Endothelial cell of umbilical vein (primary cell): ENCODE measurements around the gene TMEM97. TPM values are rescaled to one million over a fixed set of nuclear protein-coding genes. Genes with fewer than 3 reads are reported as not detected.

Experiments used
- BruUV-seq: library from RNA; stranded (reverse); fragments of 400-500 nt; replicated peaks from 2 replicates; lab custom pipeline; 2021; lab: Mats Ljungman, UMichigan
- CTCF ChIA-PET: fragments of 300-600, 350-600 bp; sonication (Branson Sonifier 250); formaldehyde crosslinking; loops from one replicate; lab custom pipeline; 2021; ENCODE audit warnings: antibody characterized with exemption, inconsistent platforms; lab: Charles Lee
- POLR2A ChIA-PET: fragments of 300-600, 350-600 bp; sonication (Branson Sonifier 250); formaldehyde crosslinking; loops from one replicate; lab custom pipeline; 2021; ENCODE audit warnings: antibody characterized with exemption, inconsistent platforms; lab: Charles Lee
- DNase-seq: peaks from one replicate; pipeline ENCODE4 v3.0.0-alpha.2; 2011; ENCODE audit warnings: low read depth, low spot score
- FAIRE-seq: peaks from 2 replicates; lab custom pipeline; 2011; peaks lifted over from hg19 to GRCh38; lab: Jason Lieb, UNC
- H2AFZ ChIP-seq: 2 replicates; pipeline ENCODE4 v1.6.0; 2012; ENCODE audit warnings: low read depth, low read length, control low read depth, inconsistent platforms
- H3K27ac ChIP-seq: 2 replicates; pipeline ENCODE4 v1.5.1; 2011; ENCODE audit warnings: low read depth, mild to moderate bottlenecking, control low read depth, low read length, moderate library complexity; ENCODE audit not compliant: insufficient read depth
- H3K27me3 ChIP-seq, 2 experiments: 2 replicates each; pipeline versions ENCODE4 v1.6.0 to v1.6.1; 2011; ENCODE audit warnings: low read length in 2 of 2, mixed read lengths in 1 of 2; ENCODE audit not compliant: control insufficient read depth in 2 of 2, insufficient read depth in 2 of 2
- H3K36me3 ChIP-seq, 2 experiments: 2 replicates in 1 of 2; 3 replicates in 1 of 2; pipeline ENCODE4 v1.5.1; 2011; ENCODE audit warnings: low read length in 2 of 2, mild to moderate bottlenecking in 1 of 2, moderate library complexity in 1 of 2; ENCODE audit not compliant: control insufficient read depth in 2 of 2, insufficient read depth in 2 of 2; ENCODE audit errors: extremely low read depth in 1 of 2
- H3K4me1 ChIP-seq: 3 replicates; pipeline ENCODE4 v1.5.1; 2011; ENCODE audit warnings: mild to moderate bottlenecking, low read length; ENCODE audit not compliant: control insufficient read depth, insufficient read depth; ENCODE audit errors: extremely low read depth
- H3K4me2 ChIP-seq: 2 replicates; pipeline ENCODE4 v1.6.1; 2011; ENCODE audit warnings: low read length, control low read depth, mixed read lengths; ENCODE audit not compliant: insufficient read depth
- H3K4me3 ChIP-seq, 3 experiments: fragments of 200-600 bp in 1 of 3; sonication (generic), shearing (Covaris generic) in 1 of 3; replicated peaks in 1 of 3; 2 replicates each; pipeline ENCODE4 v1.5.1; 2011 to 2016; ENCODE audit warnings: control low read depth in 3 of 3, low read length in 3 of 3, mild to moderate bottlenecking in 2 of 3, inconsistent platforms in 1 of 3, low read depth in 1 of 3, moderate library complexity in 1 of 3; ENCODE audit not compliant: insufficient read depth in 1 of 3
- H3K79me2 ChIP-seq: 2 replicates; pipeline ENCODE4 v1.6.0; 2012; ENCODE audit warnings: low read length, inconsistent platforms; ENCODE audit not compliant: control insufficient read depth, insufficient read depth
- H3K9ac ChIP-seq: replicated peaks from 2 replicates; pipeline ENCODE3; 2011; ENCODE audit warnings: low read length, control low read depth; ENCODE audit not compliant: insufficient read depth; ENCODE audit errors: extremely low read depth
- H3K9me1 ChIP-seq: replicated peaks from 3 replicates; pipeline ENCODE4 v1.6.0; 2011; ENCODE audit warnings: mild to moderate bottlenecking, low read length; ENCODE audit not compliant: control insufficient read depth, insufficient read depth; ENCODE audit errors: extremely low read depth
- H3K9me3 ChIP-seq: replicated peaks from 2 replicates; pipeline ENCODE4 v1.5.1; 2012; ENCODE audit warnings: low read length, inconsistent platforms; ENCODE audit not compliant: control insufficient read depth, insufficient read depth
- H4K20me1 ChIP-seq: replicated peaks from 2 replicates; pipeline ENCODE3; 2011; ENCODE audit warnings: mild to moderate bottlenecking, low read length; ENCODE audit not compliant: control insufficient read depth, insufficient read depth; ENCODE audit errors: extremely low read depth
- EZH2 ChIP-seq: IDR thresholded peaks from 2 replicates; pipeline ENCODE4 v1.6.1; 2012; ENCODE audit warnings: borderline replicate concordance, low read depth, mild to moderate bottlenecking, moderate library complexity, low read length, inconsistent platforms; ENCODE audit not compliant: severe bottlenecking
- FOS ChIP-seq: IDR thresholded peaks from 2 replicates; pipeline ENCODE4 v1.6.1; 2011; ENCODE audit warnings: mild to moderate bottlenecking, low read length, moderate library complexity, borderline replicate concordance; ENCODE audit not compliant: insufficient read depth
- GATA2 ChIP-seq: IDR thresholded peaks from 2 replicates; pipeline ENCODE4 v1.7.0; 2011; ENCODE audit warnings: low read depth, mild to moderate bottlenecking, moderate library complexity, mixed read lengths, low read length; ENCODE audit not compliant: insufficient read length, insufficient read depth
- JUN ChIP-seq: IDR thresholded peaks from 2 replicates; pipeline ENCODE4 v1.6.1; 2011; ENCODE audit warnings: borderline replicate concordance, low read depth; ENCODE audit not compliant: insufficient read length, insufficient read depth
- MYC ChIP-seq: IDR thresholded peaks from one replicate; pipeline ENCODE4 v1.6.1; 2011; ENCODE audit warnings: mild to moderate bottlenecking, low read depth, low read length
- POLR2A ChIP-seq: IDR thresholded peaks from 2 replicates; pipeline ENCODE4 v1.6.1; 2012; ENCODE audit warnings: low read depth, mild to moderate bottlenecking, control low read depth, low read length
- POLR2AphosphoS5 ChIP-seq: IDR thresholded peaks from 2 replicates; pipeline ENCODE4 v1.6.1; 2012; ENCODE audit warnings: low read depth, mild to moderate bottlenecking, control low read depth, low read length, moderate library complexity; ENCODE audit not compliant: insufficient read depth
- dilution Hi-C: fragments of 300-500 bp; cut with MboI; formaldehyde crosslinking; loops from one replicate; pipeline ENCODE4 v1.15.0; 2019; ENCODE audit warnings: low sequenced_read_pairs; ENCODE audit not compliant: extremely low pct_ligation_motif_present
- intact Hi-C: fragments of 100-400 bp; cut with micrococcal nuclease; formaldehyde crosslinking; loops from one replicate; pipeline ENCODE4 v1.10.0; 2022
- polyA plus RNA-seq, 4 experiments: library from polyadenylated mRNA; depleted of rRNA in 3 of 4; stranded (reverse) in 3 of 4; unstranded in 1 of 4; fragments of >200 nt; gene quantifications; 2 replicates each; pipeline versions ENCODE4 v1.2.1 to v1.2.3, GENCODE V29; 2011 to 2012; ENCODE audit warnings: missing spikeins in 1 of 4
- total RNA-seq: library from RNA; stranded (reverse); gene quantifications from 2 replicates; pipeline ENCODE4 v1.2.3, GENCODE V29; 2021
- TF ChIP-seq, protein P1 (sequence below), 2 donors: IDR thresholded peaks; 1 replicate in 1 of 2; 2 replicates in 1 of 2; pipeline ENCODE4 v1.5.1; 2011; ENCODE audit warnings: low read length in 2 of 2, mild to moderate bottlenecking in 2 of 2, moderate library complexity in 2 of 2, control low read depth in 1 of 2, inconsistent platforms in 1 of 2, low read depth in 1 of 2; ENCODE audit not compliant: insufficient read depth in 1 of 2; ENCODE audit errors: extremely low read depth in 1 of 2
- TF ChIP-seq, protein P2 (sequence below): IDR thresholded peaks from 2 replicates; pipeline ENCODE4 v1.6.1; 2011; ENCODE audit not compliant: insufficient read depth, insufficient read length

TMEM97 gene
- total and polyA plus RNA-seq, 2 donors (not counting 3 experiments of a cell fraction or from before 2014, with no cell fraction given) = 27.0 to 43.5 TPM

DNA sequence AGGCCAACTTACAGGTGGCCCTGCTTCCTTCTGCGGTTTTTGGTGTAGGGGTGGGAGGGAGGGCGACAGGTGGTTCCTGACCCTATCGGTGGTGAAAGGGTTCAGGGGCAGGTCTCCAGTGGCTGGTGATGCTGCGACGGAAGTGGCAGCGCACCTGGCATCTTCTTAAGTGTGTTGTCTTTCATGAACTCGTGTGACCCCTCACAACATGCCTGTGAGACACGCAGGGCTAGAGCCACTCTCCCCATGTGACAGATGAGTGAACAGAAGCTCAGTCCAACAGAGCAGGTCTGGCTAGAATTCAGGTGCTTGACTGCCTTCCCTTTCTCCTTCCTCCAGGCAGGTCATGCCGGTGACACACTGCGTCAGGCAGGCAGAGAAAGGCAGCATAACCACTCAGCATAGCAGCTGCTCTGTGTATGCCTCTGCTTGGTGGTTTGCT, 24.5 kb downstream of the TMEM97 start:
- dilution Hi-C loops = no loop called here
- H3K9ac ChIP-seq = no peak overlapping the region
- ChIA-PET POLR2A (no interaction called here), CTCF (no interaction called here)
- intact Hi-C loops = no loop called here
- no peak for TF ChIP-seq MYC
- TF ChIP-seq, protein P1, sequence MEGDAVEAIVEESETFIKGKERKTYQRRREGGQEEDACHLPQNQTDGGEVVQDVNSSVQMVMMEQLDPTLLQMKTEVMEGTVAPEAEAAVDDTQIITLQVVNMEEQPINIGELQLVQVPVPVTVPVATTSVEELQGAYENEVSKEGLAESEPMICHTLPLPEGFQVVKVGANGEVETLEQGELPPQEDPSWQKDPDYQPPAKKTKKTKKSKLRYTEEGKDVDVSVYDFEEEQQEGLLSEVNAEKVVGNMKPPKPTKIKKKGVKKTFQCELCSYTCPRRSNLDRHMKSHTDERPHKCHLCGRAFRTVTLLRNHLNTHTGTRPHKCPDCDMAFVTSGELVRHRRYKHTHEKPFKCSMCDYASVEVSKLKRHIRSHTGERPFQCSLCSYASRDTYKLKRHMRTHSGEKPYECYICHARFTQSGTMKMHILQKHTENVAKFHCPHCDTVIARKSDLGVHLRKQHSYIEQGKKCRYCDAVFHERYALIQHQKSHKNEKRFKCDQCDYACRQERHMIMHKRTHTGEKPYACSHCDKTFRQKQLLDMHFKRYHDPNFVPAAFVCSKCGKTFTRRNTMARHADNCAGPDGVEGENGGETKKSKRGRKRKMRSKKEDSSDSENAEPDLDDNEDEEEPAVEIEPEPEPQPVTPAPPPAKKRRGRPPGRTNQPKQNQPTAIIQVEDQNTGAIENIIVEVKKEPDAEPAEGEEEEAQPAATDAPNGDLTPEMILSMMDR (IDR thresholded peaks at IDR 0.05; ENCODE audit: extremely low read depth in 1 of 2, insufficient read depth in 1 of 2, low read depth in 1 of 2, low read length in 2 of 2) = no peak
- TF ChIP-seq POLR2AphosphoS5 = no peak
- no peak for TF ChIP-seq POLR2A
- TF ChIP-seq EZH2 = no peak
- no peaks in the 10 kb centered on the region for H3K9me3 ChIP-seq
- H3K4me1 ChIP-seq = peaks cover 41% of the 10 kb centered on the region
- H3K27ac ChIP-seq = no peak overlapping the region
- no peak overlapping the region for H2AFZ ChIP-seq
- no peaks in the 10 kb centered on the region for H3K9me1 ChIP-seq
- H3K36me3 ChIP-seq = peaks cover 24 to 50% of the 10 kb centered on the region in 2 experiments
- no peak for DNase-seq
- no peak overlapping the region for H3K4me3 ChIP-seq
- no peak for FAIRE-seq
- no peaks in the 10 kb centered on the region for H3K27me3 ChIP-seq
- BruUV-seq = no TSS peak
- no peak overlapping the region for H3K4me2 ChIP-seq
- peaks cover 14% of the 10 kb centered on the region for H3K79me2 ChIP-seq
- H4K20me1 ChIP-seq = no peaks in the 10 kb centered on the region

DNA sequence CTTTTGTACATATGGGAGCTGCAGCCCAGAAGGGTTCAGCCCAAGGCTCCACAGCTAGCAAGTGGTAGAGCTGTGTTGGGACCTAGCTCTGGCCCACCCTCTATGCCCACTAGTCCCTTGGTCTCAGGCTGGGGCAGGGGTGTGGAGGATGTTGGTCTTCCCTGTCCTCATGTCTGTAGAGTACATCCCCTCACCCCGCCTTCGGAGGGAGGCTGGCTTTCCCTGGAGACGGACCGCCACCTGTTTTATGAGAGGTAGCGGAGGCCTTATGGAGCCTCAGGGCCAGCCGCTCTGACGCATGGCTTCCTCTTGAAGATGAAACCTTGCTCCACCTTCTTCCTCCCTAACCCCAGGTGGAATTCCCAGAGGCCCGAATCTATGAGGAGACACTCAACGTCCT, 25.0 kb downstream of the TMEM97 start:
- DNase-seq = no peak
- Histone ChIP-seq H3K9me1 (no peaks in the 10 kb centered on the region), H4K20me1 (no peaks in the 10 kb centered on the region), H3K4me1 (peaks cover 36% of the 10 kb centered on the region), H3K4me2 (no peak overlapping the region), H3K79me2 (peaks cover 12% of the 10 kb centered on the region), H3K4me3 (no peak overlapping the region), H3K27me3 (no peaks in the 10 kb centered on the region), H3K36me3 (peaks cover 29 to 53% of the 10 kb centered on the region in 2 experiments), H3K27ac (no peak overlapping the region), H3K9me3 (no peaks in the 10 kb centered on the region), H3K9ac (no peak overlapping the region), H2AFZ (no peak overlapping the region)
- ChIA-PET CTCF (interaction anchor here (3.9 kb wide), 1 partner anchor 8 kb away, joined by 31 read pairs; the partner anchor contains the start of genes IFT20 and TNFAIP1), POLR2A (no interaction called here)
- no peak for TF ChIP-seq POLR2A
- no peak for TF ChIP-seq MYC
- TF ChIP-seq, protein P2, sequence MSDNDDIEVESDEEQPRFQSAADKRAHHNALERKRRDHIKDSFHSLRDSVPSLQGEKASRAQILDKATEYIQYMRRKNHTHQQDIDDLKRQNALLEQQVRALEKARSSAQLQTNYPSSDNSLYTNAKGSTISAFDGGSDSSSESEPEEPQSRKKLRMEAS = no peak
- TF ChIP-seq, protein P1 (IDR thresholded peaks at IDR 0.05; ENCODE audit: extremely low read depth in 1 of 2, insufficient read depth in 1 of 2, low read depth in 1 of 2, low read length in 2 of 2) = no peak
- no peak for TF ChIP-seq FOS
- no peak for TF ChIP-seq EZH2
- TF ChIP-seq JUN = no peak
- TF ChIP-seq POLR2AphosphoS5 = no peak
- TF ChIP-seq GATA2 = no peak
- dilution Hi-C loops = no loop called here
- no peak for FAIRE-seq
- intact Hi-C loops = no loop called here
- no TSS peak for BruUV-seq
